Nephron (organoid): Measurements from ENCODE around the gene OPRM1.

ENCODE experiments used
- H3K27ac Mint-ChIP-seq, 3 experiments: 2 replicates each; pipeline ENCODE4 v1.8.0; 2020; ENCODE audit warnings: mixed read lengths in 3 of 3, mild to moderate bottlenecking in 2 of 3, moderate library complexity in 1 of 3
- H3K27me3 Mint-ChIP-seq: 2 replicates; pipeline ENCODE4 v1.8.0; 2021; ENCODE audit warnings: low read depth, mild to moderate bottlenecking, moderate library complexity, mixed read lengths
- H3K36me3 Mint-ChIP-seq: 2 replicates; pipeline ENCODE4 v1.8.0; 2020; ENCODE audit warnings: low read depth, mixed read lengths
- H3K4me1 Mint-ChIP-seq: 2 replicates; pipeline ENCODE4 v1.8.0; 2020; ENCODE audit warnings: mixed read lengths
- H3K4me3 Mint-ChIP-seq, 3 experiments: 2 replicates each; pipeline ENCODE4 v1.8.0; 2020; ENCODE audit warnings: mild to moderate bottlenecking in 3 of 3, mixed read lengths in 3 of 3, moderate library complexity in 2 of 3
- H3K9me3 Mint-ChIP-seq: 2 replicates; pipeline ENCODE4 v1.8.0; 2020; ENCODE audit warnings: mixed read lengths
- TF ChIP-seq, protein P1 (sequence below), 3 experiments: fragments of 200-600 bp; sonication (generic); IDR thresholded peaks; one replicate each; pipeline ENCODE4 v1.5.0; 2021; ENCODE audit warnings: antibody characterized with exemption in 3 of 3; ENCODE audit not compliant: unreplicated experiment in 3 of 3

Gene OPRM1

DNA sequence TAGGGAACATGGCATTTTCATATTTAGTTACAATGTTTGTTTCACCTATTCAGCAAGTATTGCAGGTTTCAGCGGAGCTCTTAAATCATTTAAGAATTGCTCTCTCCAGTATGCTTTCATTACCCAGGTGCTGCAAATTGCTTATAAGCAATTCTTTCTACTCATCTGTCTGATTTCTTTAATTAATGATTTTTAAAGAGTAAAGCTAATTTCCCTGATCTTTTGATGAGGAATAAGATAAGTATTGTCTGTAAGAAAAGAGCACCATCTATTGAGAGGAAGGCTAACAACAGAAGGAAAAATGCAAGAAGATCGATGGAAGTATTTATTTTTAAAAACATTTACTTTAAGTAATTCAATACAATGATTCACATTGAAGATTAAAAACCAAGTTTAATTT, 2.0 kb downstream of the OPRM1 start:
- peaks cover 3% of the 10 kb centered on the region for H3K9me3 Mint-ChIP-seq
- H3K27ac Mint-ChIP-seq = no peak overlapping the region
- no peaks in the 10 kb centered on the region for H3K36me3 Mint-ChIP-seq
- H3K27me3 Mint-ChIP-seq = peaks cover 48% of the 10 kb centered on the region
- H3K4me1 Mint-ChIP-seq = no peaks in the 10 kb centered on the region
- no peak overlapping the region for H3K4me3 Mint-ChIP-seq
- TF ChIP-seq, protein P1, sequence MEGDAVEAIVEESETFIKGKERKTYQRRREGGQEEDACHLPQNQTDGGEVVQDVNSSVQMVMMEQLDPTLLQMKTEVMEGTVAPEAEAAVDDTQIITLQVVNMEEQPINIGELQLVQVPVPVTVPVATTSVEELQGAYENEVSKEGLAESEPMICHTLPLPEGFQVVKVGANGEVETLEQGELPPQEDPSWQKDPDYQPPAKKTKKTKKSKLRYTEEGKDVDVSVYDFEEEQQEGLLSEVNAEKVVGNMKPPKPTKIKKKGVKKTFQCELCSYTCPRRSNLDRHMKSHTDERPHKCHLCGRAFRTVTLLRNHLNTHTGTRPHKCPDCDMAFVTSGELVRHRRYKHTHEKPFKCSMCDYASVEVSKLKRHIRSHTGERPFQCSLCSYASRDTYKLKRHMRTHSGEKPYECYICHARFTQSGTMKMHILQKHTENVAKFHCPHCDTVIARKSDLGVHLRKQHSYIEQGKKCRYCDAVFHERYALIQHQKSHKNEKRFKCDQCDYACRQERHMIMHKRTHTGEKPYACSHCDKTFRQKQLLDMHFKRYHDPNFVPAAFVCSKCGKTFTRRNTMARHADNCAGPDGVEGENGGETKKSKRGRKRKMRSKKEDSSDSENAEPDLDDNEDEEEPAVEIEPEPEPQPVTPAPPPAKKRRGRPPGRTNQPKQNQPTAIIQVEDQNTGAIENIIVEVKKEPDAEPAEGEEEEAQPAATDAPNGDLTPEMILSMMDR (IDR thresholded peaks at IDR 0.05; ENCODE audit: unreplicated experiment in 3 of 3) = no peak

DNA sequence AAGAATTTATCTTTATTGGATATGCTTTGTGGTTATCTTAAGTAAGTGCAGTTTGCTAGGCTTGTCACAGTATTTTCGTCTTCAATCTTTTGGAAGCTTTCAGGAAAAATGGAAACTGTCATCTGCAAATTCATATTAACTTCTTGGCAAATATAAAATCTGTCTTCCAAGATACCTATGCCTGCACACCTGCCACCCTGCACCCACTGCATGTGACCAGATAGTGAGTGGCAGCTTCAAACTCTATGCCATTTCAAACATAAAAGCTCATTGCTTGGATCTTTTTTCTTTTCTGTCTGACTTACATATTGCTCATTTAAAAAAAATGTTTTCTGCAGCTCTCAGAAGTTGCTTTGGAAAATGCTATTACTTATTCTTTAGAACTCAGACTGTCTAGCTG, 14.1 kb downstream of the OPRM1 start:
- H3K27ac Mint-ChIP-seq = no peak overlapping the region
- TF ChIP-seq, protein P1 (IDR thresholded peaks at IDR 0.05; ENCODE audit: unreplicated experiment in 3 of 3) = no peak
- no peaks in the 10 kb centered on the region for H3K9me3 Mint-ChIP-seq
- H3K4me3 Mint-ChIP-seq = no peak overlapping the region
- H3K4me1 Mint-ChIP-seq = no peaks in the 10 kb centered on the region
- H3K36me3 Mint-ChIP-seq = no peaks in the 10 kb centered on the region
- no peaks in the 10 kb centered on the region for H3K27me3 Mint-ChIP-seq

DNA sequence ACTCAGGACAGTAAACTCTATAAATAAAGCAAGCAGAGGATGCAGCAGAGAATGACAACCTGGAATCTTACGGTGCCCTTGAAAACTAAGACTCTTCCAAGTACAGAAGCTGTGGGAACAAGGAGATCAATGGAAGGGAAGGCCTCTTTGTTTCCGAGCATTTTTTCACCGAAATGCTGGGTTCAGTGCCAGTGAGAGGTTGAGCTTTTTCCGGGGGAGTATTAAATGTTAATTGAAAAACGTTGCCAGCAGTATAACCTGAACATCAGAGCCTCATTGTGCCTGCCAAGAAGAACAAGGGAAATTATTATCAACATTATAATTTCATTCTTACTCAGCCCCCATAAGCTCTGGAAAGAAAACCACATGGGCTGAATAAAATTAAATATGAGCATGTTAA, 17.5 kb downstream of the OPRM1 start:
- no peaks in the 10 kb centered on the region for H3K4me1 Mint-ChIP-seq
- no peaks in the 10 kb centered on the region for H3K27me3 Mint-ChIP-seq
- H3K27ac Mint-ChIP-seq = no peak overlapping the region
- H3K9me3 Mint-ChIP-seq = no peaks in the 10 kb centered on the region
- H3K4me3 Mint-ChIP-seq = no peak overlapping the region
- no peaks in the 10 kb centered on the region for H3K36me3 Mint-ChIP-seq
- TF ChIP-seq, protein P1 (IDR thresholded peaks at IDR 0.05; ENCODE audit: unreplicated experiment in 3 of 3) = no peak

DNA sequence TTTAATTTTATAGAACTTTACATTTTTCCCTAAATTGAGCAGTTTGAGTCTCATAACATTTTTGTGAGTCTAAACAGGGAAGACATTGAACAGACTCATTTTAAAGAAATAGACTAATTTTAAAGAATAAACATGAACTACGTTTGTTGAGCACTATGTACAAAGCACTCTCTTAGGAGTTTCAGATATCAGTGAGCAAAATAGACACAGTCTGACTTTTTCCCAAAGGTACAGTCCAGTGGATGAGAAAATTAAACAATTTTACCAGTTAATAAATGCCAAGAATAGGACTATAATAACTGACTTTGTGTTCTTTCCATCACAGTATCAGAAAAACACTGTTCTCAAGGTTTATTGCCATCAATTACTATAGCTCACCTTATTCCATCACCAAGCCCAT, 18.1 kb downstream of the OPRM1 start:
- H3K36me3 Mint-ChIP-seq = no peaks in the 10 kb centered on the region
- H3K4me3 Mint-ChIP-seq = no peak overlapping the region
- TF ChIP-seq, protein P1 (IDR thresholded peaks at IDR 0.05; ENCODE audit: unreplicated experiment in 3 of 3) = no peak
- no peaks in the 10 kb centered on the region for H3K27me3 Mint-ChIP-seq
- H3K4me1 Mint-ChIP-seq = no peaks in the 10 kb centered on the region
- H3K9me3 Mint-ChIP-seq = no peaks in the 10 kb centered on the region
- H3K27ac Mint-ChIP-seq = no peak overlapping the region

DNA sequence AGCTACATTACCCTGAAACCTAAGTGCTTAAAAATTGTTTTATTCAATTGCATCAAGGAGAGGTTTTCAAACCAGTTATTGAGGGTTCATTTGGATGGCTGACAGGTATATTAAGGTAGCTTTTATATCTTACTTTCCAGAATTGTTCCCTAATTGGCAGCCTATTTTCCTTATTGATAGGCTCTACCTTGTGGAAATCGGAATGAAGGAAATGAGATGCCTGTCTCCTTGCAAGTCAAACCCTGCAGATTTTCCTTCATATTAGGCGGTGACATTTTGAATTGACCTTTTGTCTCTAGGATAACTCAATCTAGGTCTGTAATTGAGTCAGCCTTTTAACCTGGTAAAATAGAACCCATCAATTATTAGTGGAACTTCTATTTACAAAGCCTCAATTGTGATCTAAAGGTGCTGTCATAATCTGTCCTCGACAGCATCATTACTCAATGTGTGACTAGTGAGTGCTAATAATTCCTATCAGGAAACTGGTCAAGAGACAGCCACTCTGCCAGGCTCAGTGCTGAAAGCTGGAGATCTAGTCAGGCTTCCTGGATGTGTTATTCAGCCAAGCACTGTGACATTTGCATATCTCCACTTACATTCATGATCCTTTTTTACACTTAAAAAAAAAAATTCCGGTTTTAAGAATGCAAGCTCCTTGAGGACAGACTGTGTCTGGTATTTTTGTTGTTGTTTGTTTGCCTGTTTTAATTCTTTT, 20.1 kb downstream of the OPRM1 start:
- Mint-ChIP-seq H3K9me3 (no peaks in the 10 kb centered on the region), H3K27ac (no peak overlapping the region), H3K4me3 (no peak overlapping the region), H3K36me3 (no peaks in the 10 kb centered on the region), H3K27me3 (no peaks in the 10 kb centered on the region), H3K4me1 (no peaks in the 10 kb centered on the region)
- TF ChIP-seq, protein P1 (IDR thresholded peaks at IDR 0.05; ENCODE audit: unreplicated experiment in 3 of 3) = no peak

DNA sequence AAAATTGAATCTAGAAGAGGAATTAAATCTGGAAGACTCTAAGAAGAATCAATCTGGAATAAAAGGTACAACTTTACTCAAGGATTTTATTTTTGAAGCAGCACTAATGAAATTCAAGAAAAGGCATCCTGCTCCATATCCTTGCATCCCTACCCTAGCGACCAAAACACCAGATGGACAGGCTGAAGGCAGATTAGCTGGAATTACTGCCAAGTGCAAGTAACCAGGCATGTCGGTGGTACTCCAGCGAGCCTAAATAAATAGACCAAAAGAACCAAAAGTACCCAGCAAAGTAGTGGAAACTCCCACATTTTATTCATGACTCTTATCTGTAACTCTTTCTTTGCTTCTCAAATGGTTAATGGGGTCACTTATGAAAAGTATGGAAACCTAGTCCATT, 21.0 kb downstream of the OPRM1 start:
- Mint-ChIP-seq H3K27me3 (no peaks in the 10 kb centered on the region), H3K9me3 (no peaks in the 10 kb centered on the region), H3K27ac (no peak overlapping the region), H3K4me3 (no peak overlapping the region), H3K36me3 (no peaks in the 10 kb centered on the region), H3K4me1 (no peaks in the 10 kb centered on the region)
- TF ChIP-seq, protein P1 (IDR thresholded peaks at IDR 0.05; ENCODE audit: unreplicated experiment in 3 of 3) = no peak
